ENCODE results near the gene PHIP.

The PHIP gene

GRCh38 chr6:79009819-79010218 is 68.2 kb downstream of the PHIP start:
- DNase-seq (ENCODE audit: low spot score): no peak

- no peak for DNase-seq (ENCODE audit: low spot score)
Observed at GRCh38 chr6:79005497-79005896, 72.6 kb downstream of the PHIP start.

GRCh38 chr6:79005024-79005423 is 73.0 kb downstream of the PHIP start:
- DNase-seq (ENCODE audit: low spot score): no peak

GRCh38 chr6:79004239-79004638 is 73.8 kb downstream of the PHIP start:
- DNase-seq (ENCODE audit: low spot score): no peak

- DNase-seq (ENCODE audit: low spot score): no peak
Observed at GRCh38 chr6:79001415-79001814, 76.6 kb downstream of the PHIP start.

- DNase-seq (ENCODE audit: low spot score): no peak
Observed at GRCh38 chr6:78999737-79000136, 78.3 kb downstream of the PHIP start.

- no peak for DNase-seq (ENCODE audit: low spot score)
Observed at GRCh38 chr6:78995946-78996345, 82.1 kb downstream of the PHIP start.

GRCh38 chr6:78995346-78995745 is 82.7 kb downstream of the PHIP start:
- no peak for DNase-seq (ENCODE audit: low spot score)

- no peak for DNase-seq (ENCODE audit: low spot score)
Observed at GRCh38 chr6:78993955-78994354, 84.1 kb downstream of the PHIP start.

- no peak for DNase-seq (ENCODE audit: low spot score)
Observed at GRCh38 chr6:78989191-78989590, 88.9 kb downstream of the PHIP start.

GRCh38 chr6:78986161-78986560 is 91.9 kb downstream of the PHIP start:
- no peak for DNase-seq (ENCODE audit: low spot score)

GRCh38 chr6:78984225-78984950 is 93.7 kb downstream of the PHIP start:
- no peak for DNase-seq (ENCODE audit: low spot score)

GRCh38 chr6:78967191-78967590 is 110.9 kb downstream of the PHIP start:
- no peak for DNase-seq (ENCODE audit: low spot score)

GRCh38 chr6:78966542-78966941 is 111.5 kb downstream of the PHIP start:
- DNase-seq (ENCODE audit: low spot score): no peak

- DNase-seq (ENCODE audit: low spot score): no peak
Observed at GRCh38 chr6:78962448-78962847, 115.6 kb downstream of the PHIP start.

- DNase-seq (ENCODE audit: low spot score): no peak
Observed at GRCh38 chr6:78954740-78955139, 123.3 kb downstream of the PHIP start.

- no peak for DNase-seq (ENCODE audit: low spot score)
Observed at GRCh38 chr6:78953798-78954197, 124.3 kb downstream of the PHIP start.

GRCh38 chr6:78952362-78952761 is 125.7 kb downstream of the PHIP start:
- no peak for DNase-seq (ENCODE audit: low spot score)

GRCh38 chr6:78948785-78949184 is 129.3 kb downstream of the PHIP start:
- DNase-seq (ENCODE audit: low spot score): no peak

- no peak for DNase-seq (ENCODE audit: low spot score)
Observed at GRCh38 chr6:78947962-78948361, 130.1 kb downstream of the PHIP start.

GRCh38 chr6:78947529-78947928 is 130.5 kb downstream of the PHIP start:
- DNase-seq (ENCODE audit: low spot score): no peak

- no peak for DNase-seq (ENCODE audit: low spot score)
Observed at GRCh38 chr6:78942446-78942845, 135.6 kb downstream of the PHIP start.

- no peak for DNase-seq (ENCODE audit: low spot score)
Observed at GRCh38 chr6:78936515-78936914, 141.5 kb downstream of the PHIP start.

GRCh38 chr6:78935553-78935952 is 142.5 kb downstream of the PHIP start:
- no peak for DNase-seq (ENCODE audit: low spot score)
